ENCODE results near the gene ZFYVE21.

DNA sequence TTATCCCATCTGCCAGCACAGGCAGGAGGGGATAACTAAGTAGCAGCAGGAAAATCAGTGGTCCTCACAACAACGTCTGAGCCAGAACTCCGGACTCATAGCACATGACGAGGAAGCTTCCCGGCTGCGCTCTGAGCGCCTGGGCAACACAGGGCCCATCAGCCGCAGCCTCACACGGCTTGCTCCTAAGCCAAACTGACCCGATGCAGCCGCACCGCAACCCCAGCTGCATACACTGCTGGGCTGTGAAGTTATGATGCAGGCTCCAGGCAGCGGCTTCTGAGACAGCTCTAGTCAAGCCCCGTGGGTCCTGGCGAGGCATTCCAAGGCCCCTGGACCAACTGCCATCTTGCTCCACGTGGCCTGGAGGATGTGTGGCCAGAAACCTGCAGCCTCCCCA is 28.1 kb downstream of the ZFYVE21 start:
- TF ChIP-seq EZH2 (IDR thresholded peaks at IDR 0.05; ENCODE audit: low read length, unreplicated experiment), result no peak
- TF ChIP-seq, protein P1, sequence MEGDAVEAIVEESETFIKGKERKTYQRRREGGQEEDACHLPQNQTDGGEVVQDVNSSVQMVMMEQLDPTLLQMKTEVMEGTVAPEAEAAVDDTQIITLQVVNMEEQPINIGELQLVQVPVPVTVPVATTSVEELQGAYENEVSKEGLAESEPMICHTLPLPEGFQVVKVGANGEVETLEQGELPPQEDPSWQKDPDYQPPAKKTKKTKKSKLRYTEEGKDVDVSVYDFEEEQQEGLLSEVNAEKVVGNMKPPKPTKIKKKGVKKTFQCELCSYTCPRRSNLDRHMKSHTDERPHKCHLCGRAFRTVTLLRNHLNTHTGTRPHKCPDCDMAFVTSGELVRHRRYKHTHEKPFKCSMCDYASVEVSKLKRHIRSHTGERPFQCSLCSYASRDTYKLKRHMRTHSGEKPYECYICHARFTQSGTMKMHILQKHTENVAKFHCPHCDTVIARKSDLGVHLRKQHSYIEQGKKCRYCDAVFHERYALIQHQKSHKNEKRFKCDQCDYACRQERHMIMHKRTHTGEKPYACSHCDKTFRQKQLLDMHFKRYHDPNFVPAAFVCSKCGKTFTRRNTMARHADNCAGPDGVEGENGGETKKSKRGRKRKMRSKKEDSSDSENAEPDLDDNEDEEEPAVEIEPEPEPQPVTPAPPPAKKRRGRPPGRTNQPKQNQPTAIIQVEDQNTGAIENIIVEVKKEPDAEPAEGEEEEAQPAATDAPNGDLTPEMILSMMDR (conservative IDR thresholded peaks at IDR 0.05; ENCODE audit: low read depth, low read length), result no peak
- no peak for TF ChIP-seq EZH2phosphoT487 (IDR thresholded peaks at IDR 0.05; ENCODE audit: borderline replicate concordance, low read length)

Measured in PC-3 (cell line).